HG02610 (cell line): Measurements from ENCODE around the gene TMEM53.

Experiments
- ATAC-seq: cut with Tn5 transposase; IDR thresholded peaks from one replicate; pipeline ENCODE4 v1.9.1; 2021; ENCODE audit warnings: mild to moderate bottlenecking, moderate library complexity; ENCODE audit not compliant: unreplicated experiment

The TMEM53 gene

GRCh38 chr1:44606701-44607281 is 67.5 kb downstream of the TMEM53 start:
- ATAC-seq: no peak

GRCh38 chr1:44605914-44606615 is 68.2 kb downstream of the TMEM53 start:
- ATAC-seq: no peak

DNA sequence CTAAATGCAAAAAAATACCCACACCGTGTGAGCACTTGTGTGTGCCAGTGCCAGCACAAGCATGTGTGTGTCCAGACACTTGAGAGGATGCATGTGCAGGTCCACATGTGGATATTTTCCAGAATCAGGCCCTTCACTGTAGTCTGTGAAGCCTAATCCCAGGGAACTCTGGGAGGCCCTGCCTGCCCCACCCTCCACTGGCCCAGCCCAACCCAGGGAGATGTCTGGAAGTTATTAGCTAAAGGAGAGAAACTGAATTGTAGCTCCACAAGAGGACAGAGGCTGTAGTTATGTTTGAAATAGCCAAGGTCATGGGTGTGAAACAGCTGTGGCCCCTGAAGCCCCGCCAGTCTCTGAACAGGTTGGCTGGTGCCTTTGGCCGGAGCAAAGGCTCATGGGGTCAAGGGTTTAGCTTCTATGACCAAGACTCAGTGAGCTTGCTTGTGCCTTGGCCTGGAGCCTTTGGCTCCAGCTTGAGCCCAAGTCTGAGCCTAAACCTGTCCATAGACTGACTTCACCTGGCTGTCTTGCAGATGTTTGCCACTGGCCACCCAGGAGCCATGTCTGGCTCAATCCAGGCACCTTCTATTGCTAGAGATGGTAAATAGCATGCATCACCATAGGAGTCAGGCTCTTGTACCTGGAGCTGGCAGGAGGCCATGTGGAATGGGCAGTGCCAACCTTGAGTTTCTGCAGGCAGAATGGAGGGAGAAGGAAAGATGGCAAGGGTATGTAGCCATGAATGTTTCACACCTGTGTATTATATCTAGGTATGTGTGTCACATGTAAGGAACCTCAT is 69.9 kb downstream of the TMEM53 start:
- no peak for ATAC-seq

DNA sequence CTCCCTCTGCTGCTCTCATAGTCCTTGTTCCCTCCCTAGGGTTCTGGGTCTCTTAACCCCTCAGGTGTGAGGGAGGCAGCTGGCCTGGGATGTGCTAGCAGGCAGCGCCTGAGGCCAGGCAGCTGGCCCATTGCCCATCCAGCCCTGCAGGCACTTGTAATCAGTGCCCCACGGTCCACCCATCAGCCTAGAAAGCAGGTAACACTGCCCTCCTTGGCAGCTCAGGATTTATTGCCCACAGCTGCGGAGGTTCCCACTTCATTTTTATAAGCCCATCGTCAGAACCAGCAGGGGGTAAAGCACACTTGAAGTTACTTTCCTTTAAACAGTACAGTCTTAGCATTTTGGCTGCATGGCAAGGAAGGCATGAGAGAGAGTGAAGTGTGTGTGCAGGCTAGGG is 70.6 kb downstream of the TMEM53 start:
- ATAC-seq: no peak
